Endothelial cell of umbilical vein (primary cell): Measurements from ENCODE around the gene NME7. TPM values are rescaled to one million over a fixed set of nuclear protein-coding genes. Genes with fewer than 3 reads are reported as not detected.
A peak's percentile ranks its signal among the peaks of the same experiment; 100 is the strongest.

Experiments
- BruUV-seq: library from RNA; stranded (reverse); fragments of 400-500 nt; replicated peaks from 2 replicates; lab custom pipeline; 2021; lab: Mats Ljungman, UMichigan
- CTCF ChIA-PET: fragments of 300-600, 350-600 bp; sonication (Branson Sonifier 250); formaldehyde crosslinking; loops from one replicate; lab custom pipeline; 2021; ENCODE audit warnings: antibody characterized with exemption, inconsistent platforms; lab: Charles Lee
- POLR2A ChIA-PET: fragments of 300-600, 350-600 bp; sonication (Branson Sonifier 250); formaldehyde crosslinking; loops from one replicate; lab custom pipeline; 2021; ENCODE audit warnings: antibody characterized with exemption, inconsistent platforms; lab: Charles Lee
- DNase-seq: peaks from one replicate; pipeline ENCODE4 v3.0.0-alpha.2; 2011; ENCODE audit warnings: low read depth, low spot score
- FAIRE-seq: peaks from 2 replicates; lab custom pipeline; 2011; peaks lifted over from hg19 to GRCh38; lab: Jason Lieb, UNC
- H2AFZ ChIP-seq: 2 replicates; pipeline ENCODE4 v1.6.0; 2012; ENCODE audit warnings: low read depth, low read length, control low read depth, inconsistent platforms
- H3K27ac ChIP-seq: 2 replicates; pipeline ENCODE4 v1.5.1; 2011; ENCODE audit warnings: low read depth, mild to moderate bottlenecking, control low read depth, low read length, moderate library complexity; ENCODE audit not compliant: insufficient read depth
- H3K27me3 ChIP-seq, 2 experiments: 2 replicates each; pipeline versions ENCODE4 v1.6.0 to v1.6.1; 2011; ENCODE audit warnings: low read length in 2 of 2, mixed read lengths in 1 of 2; ENCODE audit not compliant: control insufficient read depth in 2 of 2, insufficient read depth in 2 of 2
- H3K36me3 ChIP-seq, 2 experiments: 2 replicates in 1 of 2; 3 replicates in 1 of 2; pipeline ENCODE4 v1.5.1; 2011; ENCODE audit warnings: low read length in 2 of 2, mild to moderate bottlenecking in 1 of 2, moderate library complexity in 1 of 2; ENCODE audit not compliant: control insufficient read depth in 2 of 2, insufficient read depth in 2 of 2; ENCODE audit errors: extremely low read depth in 1 of 2
- H3K4me1 ChIP-seq: 3 replicates; pipeline ENCODE4 v1.5.1; 2011; ENCODE audit warnings: mild to moderate bottlenecking, low read length; ENCODE audit not compliant: control insufficient read depth, insufficient read depth; ENCODE audit errors: extremely low read depth
- H3K4me2 ChIP-seq: 2 replicates; pipeline ENCODE4 v1.6.1; 2011; ENCODE audit warnings: low read length, control low read depth, mixed read lengths; ENCODE audit not compliant: insufficient read depth
- H3K4me3 ChIP-seq, 3 experiments: fragments of 200-600 bp in 1 of 3; sonication (generic), shearing (Covaris generic) in 1 of 3; replicated peaks in 1 of 3; 2 replicates each; pipeline ENCODE4 v1.5.1; 2011 to 2016; ENCODE audit warnings: control low read depth in 3 of 3, low read length in 3 of 3, mild to moderate bottlenecking in 2 of 3, inconsistent platforms in 1 of 3, low read depth in 1 of 3, moderate library complexity in 1 of 3; ENCODE audit not compliant: insufficient read depth in 1 of 3
- H3K79me2 ChIP-seq: 2 replicates; pipeline ENCODE4 v1.6.0; 2012; ENCODE audit warnings: low read length, inconsistent platforms; ENCODE audit not compliant: control insufficient read depth, insufficient read depth
- H3K9ac ChIP-seq: replicated peaks from 2 replicates; pipeline ENCODE3; 2011; ENCODE audit warnings: low read length, control low read depth; ENCODE audit not compliant: insufficient read depth; ENCODE audit errors: extremely low read depth
- H3K9me1 ChIP-seq: replicated peaks from 3 replicates; pipeline ENCODE4 v1.6.0; 2011; ENCODE audit warnings: mild to moderate bottlenecking, low read length; ENCODE audit not compliant: control insufficient read depth, insufficient read depth; ENCODE audit errors: extremely low read depth
- H3K9me3 ChIP-seq: replicated peaks from 2 replicates; pipeline ENCODE4 v1.5.1; 2012; ENCODE audit warnings: low read length, inconsistent platforms; ENCODE audit not compliant: control insufficient read depth, insufficient read depth
- H4K20me1 ChIP-seq: replicated peaks from 2 replicates; pipeline ENCODE3; 2011; ENCODE audit warnings: mild to moderate bottlenecking, low read length; ENCODE audit not compliant: control insufficient read depth, insufficient read depth; ENCODE audit errors: extremely low read depth
- CTCF ChIP-seq, 2 donors: IDR thresholded peaks; 1 replicate in 1 of 2; 2 replicates in 1 of 2; pipeline ENCODE4 v1.5.1; 2011; ENCODE audit warnings: low read length in 2 of 2, mild to moderate bottlenecking in 2 of 2, moderate library complexity in 2 of 2, control low read depth in 1 of 2, inconsistent platforms in 1 of 2, low read depth in 1 of 2; ENCODE audit not compliant: insufficient read depth in 1 of 2; ENCODE audit errors: extremely low read depth in 1 of 2
- EZH2 ChIP-seq: IDR thresholded peaks from 2 replicates; pipeline ENCODE4 v1.6.1; 2012; ENCODE audit warnings: borderline replicate concordance, low read depth, mild to moderate bottlenecking, moderate library complexity, low read length, inconsistent platforms; ENCODE audit not compliant: severe bottlenecking
- FOS ChIP-seq: IDR thresholded peaks from 2 replicates; pipeline ENCODE4 v1.6.1; 2011; ENCODE audit warnings: mild to moderate bottlenecking, low read length, moderate library complexity, borderline replicate concordance; ENCODE audit not compliant: insufficient read depth
- GATA2 ChIP-seq: IDR thresholded peaks from 2 replicates; pipeline ENCODE4 v1.7.0; 2011; ENCODE audit warnings: low read depth, mild to moderate bottlenecking, moderate library complexity, mixed read lengths, low read length; ENCODE audit not compliant: insufficient read length, insufficient read depth
- JUN ChIP-seq: IDR thresholded peaks from 2 replicates; pipeline ENCODE4 v1.6.1; 2011; ENCODE audit warnings: borderline replicate concordance, low read depth; ENCODE audit not compliant: insufficient read length, insufficient read depth
- dilution Hi-C: fragments of 300-500 bp; cut with MboI; formaldehyde crosslinking; loops from one replicate; pipeline ENCODE4 v1.15.0; 2019; ENCODE audit warnings: low sequenced_read_pairs; ENCODE audit not compliant: extremely low pct_ligation_motif_present
- intact Hi-C: fragments of 100-400 bp; cut with micrococcal nuclease; formaldehyde crosslinking; loops from one replicate; pipeline ENCODE4 v1.10.0; 2022
- polyA plus RNA-seq, 4 experiments: library from polyadenylated mRNA; depleted of rRNA in 3 of 4; stranded (reverse) in 3 of 4; unstranded in 1 of 4; fragments of >200 nt; gene quantifications; 2 replicates each; pipeline versions ENCODE4 v1.2.1 to v1.2.3, GENCODE V29; 2011 to 2012; ENCODE audit warnings: missing spikeins in 1 of 4
- total RNA-seq: library from RNA; stranded (reverse); gene quantifications from 2 replicates; pipeline ENCODE4 v1.2.3, GENCODE V29; 2021

NME7 gene
- total and polyA plus RNA-seq, 2 donors (not counting 3 experiments of a cell fraction or from before 2014, with no cell fraction given) = 16.5 to 25.3 TPM

GRCh38 chr1:169107603-169108208 is 259.9 kb downstream of the NME7 start:
- intact Hi-C loops = loop anchor here (1.0 to 5.0 kb wide), 6 partner anchors 220 to 785 kb away; partner anchors contain the start of gene SCYL3
- FAIRE-seq = peak; percentile 54
- H3K9ac ChIP-seq = peak overlapping the region; percentile 91

GRCh38 chr1:169106921-169107602 is 260.5 kb downstream of the NME7 start:
- peak overlapping the region; percentile 96 for H3K4me2 ChIP-seq
- DNase-seq = peak; percentile 52
- no peak for FAIRE-seq
- H4K20me1 ChIP-seq = no peaks in the 10 kb centered on the region
- H3K4me1 ChIP-seq = peaks cover 42% of the 10 kb centered on the region
- peak overlapping the region; percentile 89 for H3K27ac ChIP-seq
- TF ChIP-seq GATA2 = peak; percentile 10
- TF ChIP-seq CTCF (IDR thresholded peaks at IDR 0.05; ENCODE audit: extremely low read depth in 1 of 2, insufficient read depth in 1 of 2, low read depth in 1 of 2, low read length in 2 of 2) = no peak
- H3K36me3 ChIP-seq = no peaks in the 10 kb centered on the region
- H3K9me3 ChIP-seq = no peaks in the 10 kb centered on the region
- CTCF ChIA-PET = interaction anchor here (1.5 to 3.3 kb wide), 4 partner anchors 26 to 504 kb away, joined by 4 to 31 read pairs (median 6); no protein-coding TSS in a partner anchor
- peak overlapping the region; percentile 83 for H2AFZ ChIP-seq
- dilution Hi-C loops (no loop called here), intact Hi-C loops (loop anchor here (1.0 to 5.0 kb wide), 8 partner anchors 143 to 785 kb away; partner anchors contain the start of gene SCYL3)
- peaks cover 53% of the 10 kb centered on the region for H3K79me2 ChIP-seq
- POLR2A ChIA-PET = interaction anchor here (0.8 to 1.1 kb wide), 2 partner anchors 10 to 261 kb away, joined by 4 read pairs; partner anchors contain the start of gene BLZF1
- H3K9me1 ChIP-seq = no peaks in the 10 kb centered on the region
- no peaks in the 10 kb centered on the region for H3K27me3 ChIP-seq
- BruUV-seq = no TSS peak
- peak overlapping the region; percentile 89 to 99 (median 94) for H3K4me3 ChIP-seq
- peak overlapping the region; percentile 91 for H3K9ac ChIP-seq

More at GRCh38 chr1:169107603-169108208, 259.9 kb downstream of the NME7 start:
- dilution Hi-C loops = no loop called here
- BruUV-seq = TSS peak; percentile 23
- Histone ChIP-seq H3K36me3 (no peaks in the 10 kb centered on the region), H3K4me1 (peaks cover 49% of the 10 kb centered on the region), H2AFZ (peak overlapping the region; percentile 83), H3K4me3 (peak overlapping the region; percentile 89 to 99 (median 94)), H3K9me3 (no peaks in the 10 kb centered on the region), H3K79me2 (peaks cover 58% of the 10 kb centered on the region), H4K20me1 (no peaks in the 10 kb centered on the region), H3K27ac (peak overlapping the region; percentile 89), H3K27me3 (no peaks in the 10 kb centered on the region), H3K4me2 (peak overlapping the region; percentile 96), H3K9me1 (no peaks in the 10 kb centered on the region)
- POLR2A ChIA-PET = interaction anchor here (1.1 kb wide), 1 partner anchor 260 kb away, joined by 4 read pairs; the partner anchor contains the start of gene BLZF1
- CTCF ChIA-PET = interaction anchor here (0.6 to 3.3 kb wide), 6 partner anchors 26 to 504 kb away, joined by 3 to 31 read pairs (median 4); no protein-coding TSS in a partner anchor
- no peak for TF ChIP-seq JUN
- no peak for TF ChIP-seq EZH2
- TF ChIP-seq FOS = peak; percentile 32
- peak; percentile 34 for DNase-seq
